ENCODE data around the gene GPR62. TPM values are rescaled to one million over a fixed set of nuclear protein-coding genes. Genes with fewer than 3 reads are reported as not detected.

The GPR62 gene
- total and polyA plus RNA-seq, 2 of the 8 experiments (the other 6 are each of a cell fraction or from before 2014, with no cell fraction given) = 0.22 to 0.29 TPM

DNA sequence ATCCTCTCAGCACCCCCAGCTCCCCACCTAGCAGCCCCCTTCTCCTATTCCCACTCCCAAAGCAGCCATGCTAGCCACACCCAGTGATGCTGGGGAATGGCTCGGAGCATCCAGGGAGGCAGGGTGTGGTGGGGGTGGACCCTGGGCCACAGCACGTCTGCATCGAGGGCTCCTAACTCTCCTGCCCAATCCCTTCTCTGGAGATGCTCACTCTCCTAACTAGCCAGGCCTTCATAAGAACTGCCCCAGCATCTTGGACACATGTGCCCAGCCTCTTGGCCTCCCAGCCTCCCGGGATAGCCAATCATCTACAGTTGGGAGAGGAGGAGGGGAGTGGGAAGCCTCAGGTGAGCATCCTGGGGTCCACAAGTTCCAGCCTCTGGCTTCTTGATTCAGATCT is 9.3 kb downstream of the GPR62 start:
- POLR2A ChIA-PET (ENCODE audit: partially characterized antibody) = interaction anchor here (1.7 to 29.3 kb wide), 3 partner anchors 15 to 23 kb away, joined by 6 to 923 read pairs (median 130); partner anchors contain the start of genes ABHD14A, ABHD14B, ACY1 and GPR62
- H3K9ac ChIP-seq (replicated peaks in 1 of 4; ENCODE audit: extremely low read depth in 1 of 4, low read depth in 3 of 4, low read length in 3 of 4) = no peak overlapping the region

More for the DNA sequence above, 9.3 kb downstream of the GPR62 start:
- H3K4ac ChIP-seq (replicated peaks; ENCODE audit: insufficient read length, low read depth, low read length) = no peak overlapping the region
- no peak overlapping the region for H3K14ac ChIP-seq (ENCODE audit: insufficient read length)
- H2BK20ac ChIP-seq (ENCODE audit: low read length) = no peak overlapping the region
- H3K18ac ChIP-seq (ENCODE audit: extremely low read depth, low read length) = no peak overlapping the region
- H3K23ac ChIP-seq (ENCODE audit: insufficient read length) = no peak overlapping the region
- FAIRE-seq (no peak), DNase-seq (ENCODE audit: low read depth in 1 of 2, low spot score in 2 of 2) (no peak)
- no peak overlapping the region for H3K56ac ChIP-seq (replicated peaks; ENCODE audit: insufficient read length, low read depth, low read length)
- H3K36me3 ChIP-seq (ENCODE audit: control insufficient read depth in 2 of 4, insufficient read depth in 4 of 4, low read length in 3 of 4) = no peaks in the 10 kb centered on the region
- no peak overlapping the region for H3K27ac ChIP-seq (ENCODE audit: low read depth, low read length)
- no peak overlapping the region for H2BK120ac ChIP-seq (replicated peaks; ENCODE audit: low read depth, low read length)
- H3K4me3 ChIP-seq (ENCODE audit: extremely low read depth in 1 of 4, insufficient read depth in 2 of 4, low read depth in 3 of 4, low read length in 4 of 4) = no peak overlapping the region
- 86% methylated on average over 4 of the region's 4 CpGs; no CpG with 5 or more reads in 1 of the 2 experiments for WGBS, 2 experiments (ENCODE audit: extremely low coverage in 1 of 2, insufficient coverage in 1 of 2, insufficient read length in 1 of 2, insufficient replicate concordance in 2 of 2, low coverage in 1 of 2, low lambda C conversion rate in 2 of 2, missing lambda C conversion rate in 1 of 2)
- peaks cover 0 to 13% (median 2%) of the 10 kb centered on the region in 4 experiments; a peak in 5 of 7 replicates for H3K27me3 ChIP-seq (replicated peaks in 1 of 4; ENCODE audit: control insufficient read depth in 3 of 4, extremely low read depth in 1 of 4, insufficient read depth in 3 of 4, low read length in 3 of 4)
- peak overlapping the region; percentile 95 for H2BK15ac ChIP-seq (ENCODE audit: low read length)
- CTCF ChIA-PET (ENCODE audit: partially characterized antibody) = interaction anchor here (0.8 to 10.5 kb wide), 7 partner anchors 7 to 282 kb away, joined by 3 to 66 read pairs (median 12); partner anchors contain the start of genes ABHD14A, ABHD14B, ACY1 and PARP3
- H2BK5ac ChIP-seq (ENCODE audit: low read depth, low read length) = no peak overlapping the region
- no peaks in the 10 kb centered on the region for H3K79me1 ChIP-seq (ENCODE audit: low read depth, low read length)
- H2AK5ac ChIP-seq (ENCODE audit: low read depth, low read length) = peak overlapping the region; percentile 7; the same call in 1 of the 2 replicates
- no peak overlapping the region for H4K91ac ChIP-seq (replicated peaks; ENCODE audit: insufficient read length, low read length)
- H3K4me2 ChIP-seq (ENCODE audit: insufficient read depth in 1 of 2, low read depth in 2 of 2, low read length in 2 of 2) = peak overlapping the region in 1 of 2 experiments; percentile 44; a peak in 2 of 4 replicates
- no peak overlapping the region for H4K8ac ChIP-seq (ENCODE audit: extremely low read depth, insufficient read depth, low read length)
- TF ChIP-seq MAFK (IDR thresholded peaks at IDR 0.05; ENCODE audit: low read depth, low read length) (no peak), RXRA (IDR thresholded peaks at IDR 0.05; ENCODE audit: insufficient read depth, low read depth, low read length) (no peak), RAD21 (IDR thresholded peaks at IDR 0.05 in 1 of 2, conservative IDR thresholded peaks at IDR 0.05 in 1 of 2; ENCODE audit: low read depth in 2 of 2, low read length in 2 of 2) (no peak), NRF1 (IDR thresholded peaks at IDR 0.05; ENCODE audit: low read depth, low read length) (no peak), KDM4A (IDR thresholded peaks at IDR 0.05; ENCODE audit: low read depth, low read length, severe bottlenecking) (no peak), PHF8 (conservative IDR thresholded peaks at IDR 0.05; ENCODE audit: low read depth, low read length) (no peak), TCF12 (IDR thresholded peaks at IDR 0.05; ENCODE audit: low read depth, low read length) (no peak), SAP30 (IDR thresholded peaks at IDR 0.05; ENCODE audit: insufficient read depth, insufficient replicate concordance, low read length) (no peak)
- H4K5ac ChIP-seq (ENCODE audit: insufficient read length, low read depth, low read length) = no peak overlapping the region
- H3K79me2 ChIP-seq (ENCODE audit: control insufficient read depth in 1 of 2, insufficient read depth in 2 of 2, low read length in 2 of 2) = no peaks in the 10 kb centered on the region
- peaks cover 0 to 10% of the 10 kb centered on the region in 2 experiments for H4K20me1 ChIP-seq (replicated peaks in 1 of 2; ENCODE audit: control insufficient read depth in 1 of 2, insufficient read depth in 2 of 2, low read length in 2 of 2)
- no peaks in the 10 kb centered on the region for H3K9me3 ChIP-seq (ENCODE audit: insufficient read depth in 2 of 2, low read depth in 1 of 2, low read length in 1 of 2)
- H2AFZ ChIP-seq (ENCODE audit: low read length) = no peak overlapping the region
- peaks cover 12 to 39% (median 31%) of the 10 kb centered on the region in 4 experiments for H3K4me1 ChIP-seq (replicated peaks in 1 of 4; ENCODE audit: control insufficient read depth in 3 of 4, insufficient read depth in 4 of 4, low read length in 3 of 4)
- H3K23me2 ChIP-seq (ENCODE audit: low read depth, low read length) = peaks cover 9% of the 10 kb centered on the region; the same call in 1 of the 2 replicates
- H2BK12ac ChIP-seq (ENCODE audit: low read depth, low read length) = peak overlapping the region; percentile 85; the same call in 1 of the 2 replicates

Data from H1 (cell line).